Left colon (tissue), 2 donors: ENCODE measurements around the gene NPTXR. TPM values are rescaled to one million over a fixed set of nuclear protein-coding genes. Genes with fewer than 3 reads are reported as not detected.

ENCODE experiments used
- ATAC-seq: fragments of 200-7000 bp; cut with Tn5 transposase; one replicate; pipeline ENCODE4 v1.9.1; 2020; ENCODE audit warnings: mild to moderate bottlenecking, moderate library complexity
- DNase-seq, 2 donors: peaks; one replicate each; pipeline ENCODE4 v3.0.0-alpha.2; 2020
- intact Hi-C, 2 donors: fragments of 100-400 bp; cut with DNase I in 1 of 2; cut with micrococcal nuclease in 1 of 2; formaldehyde crosslinking; loops; one replicate each; pipeline versions ENCODE4 v1.11.2 to v1.14.0; 2022; cut with DNase I, micrococcal nuclease
- total RNA-seq, 2 donors: library from RNA; stranded (reverse); fragmentation: NEBNext Ultra II Directional; extraction: Animal tissue kit (Norgen Biotek cat#: 25700); gene quantifications; one replicate each; pipeline ENCODE4 v1.2.1, GENCODE V29; 2021
- donor health status: DM: no; HTN: no; CAD: no.
- donor health status: DM: yes; HTN: yes; CAD: no.

NPTXR gene
- total RNA-seq, 2 donors from 2014 or later: 0.46 to 2.5 TPM

DNA sequence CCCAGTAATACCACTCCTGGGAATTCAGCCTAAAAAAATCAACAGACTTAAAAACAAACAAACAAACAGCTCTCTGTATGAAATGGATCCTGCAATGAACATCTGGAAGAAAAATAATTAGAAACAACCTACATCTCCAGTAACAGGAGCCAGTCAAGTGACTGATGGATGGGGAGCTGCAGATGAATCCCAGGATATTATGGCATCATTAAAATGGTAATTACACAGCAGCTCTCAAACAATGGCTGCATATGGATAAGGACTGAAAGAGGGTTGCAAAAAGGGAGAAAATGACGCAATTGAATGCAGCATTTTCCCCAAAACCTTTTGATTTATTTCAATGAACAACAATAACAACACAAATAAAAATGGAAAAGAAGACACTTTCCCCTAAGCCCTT, 4.1 kb downstream of the NPTXR start:
- ATAC-seq: no peak
- no peak for DNase-seq
- intact Hi-C loops: loop anchor here in 1 of 2 donors (10.0 kb wide), 1 partner anchor 55 kb away; no protein-coding TSS in a partner anchor

DNA sequence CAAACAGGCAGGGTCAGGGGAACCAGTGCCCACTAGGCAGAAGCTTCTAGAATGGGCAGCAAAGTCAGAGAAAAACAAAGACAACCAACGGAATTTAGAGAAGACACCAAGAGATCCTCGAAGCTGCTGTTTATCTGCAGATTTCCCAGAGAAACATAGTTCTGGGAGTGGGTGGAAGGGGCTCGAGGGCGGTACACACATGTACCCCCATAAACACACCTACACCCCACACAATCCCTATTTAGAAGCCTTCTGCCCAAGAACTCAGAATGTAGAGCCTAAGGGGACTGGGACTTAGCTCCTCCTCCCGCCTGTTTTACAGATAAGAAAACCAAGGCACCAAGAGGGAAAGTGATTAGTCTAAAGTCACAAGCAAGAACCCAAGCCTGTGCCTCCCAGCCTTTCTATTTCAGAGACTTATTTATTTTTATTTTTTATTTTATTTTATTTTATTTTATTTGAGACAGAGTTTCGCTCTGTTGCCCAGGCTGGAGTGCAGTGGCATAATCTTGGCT, 6.4 kb downstream of the NPTXR start:
- no peak for ATAC-seq
- no peak for DNase-seq
- intact Hi-C loops: no loop called here

GRCh38 chr22:38835888-38836301, 7.9 kb downstream of the NPTXR start:
- no peak for DNase-seq
- no peak for ATAC-seq
- intact Hi-C loops: no loop called here

- intact Hi-C loops: no loop called here
- no peak for DNase-seq
- no peak for ATAC-seq
These were observed 8.8 kb downstream of the NPTXR start for GRCh38 chr22:38834991-38835390.

GRCh38 chr22:38834215-38834953, 9.4 kb downstream of the NPTXR start:
- DNase-seq (no peak), ATAC-seq (no peak)
- intact Hi-C loops: no loop called here

DNA sequence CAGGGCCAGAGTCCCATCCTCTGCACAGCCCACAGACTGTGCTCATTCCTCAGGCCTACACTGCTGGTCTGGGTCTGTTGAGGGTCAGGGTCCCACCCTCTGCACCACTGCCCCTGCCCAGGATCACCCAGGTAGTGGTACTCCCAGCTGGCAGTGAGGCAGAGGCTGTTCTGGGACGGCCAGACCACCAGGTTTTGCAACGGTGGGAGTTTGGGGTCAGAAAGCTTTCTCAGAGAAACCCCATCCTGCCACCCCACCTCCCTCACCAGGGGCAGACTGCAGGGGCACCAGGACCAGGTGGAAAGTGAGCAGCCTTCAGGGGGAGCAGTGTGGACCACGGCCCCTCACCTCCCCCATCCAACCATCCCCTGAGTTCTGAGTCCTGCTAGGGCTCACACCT, 10.8 kb downstream of the NPTXR start:
- DNase-seq: no peak
- no peak for ATAC-seq
- intact Hi-C loops: no loop called here

GRCh38 chr22:38832005-38832978, 11.5 kb downstream of the NPTXR start:
- ATAC-seq (no peak), DNase-seq (no peak)
- intact Hi-C loops: no loop called here

- intact Hi-C loops: no loop called here
- no peak for DNase-seq
- no peak for ATAC-seq
These were observed 12.5 kb downstream of the NPTXR start for GRCh38 chr22:38831166-38831945.

DNA sequence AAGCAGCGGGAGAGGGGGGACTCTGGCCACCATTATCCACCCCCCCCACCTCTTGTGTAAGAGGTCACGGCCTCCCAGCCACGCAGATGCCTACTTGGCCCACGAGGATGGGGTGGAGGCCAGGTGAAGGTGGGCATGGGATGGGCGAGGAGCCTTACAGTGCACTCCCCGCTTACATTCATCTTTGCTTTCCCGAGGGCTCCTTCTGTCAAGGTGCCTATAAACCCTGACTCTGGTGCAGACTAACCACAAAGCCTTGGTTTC, 13.1 kb downstream of the NPTXR start:
- ATAC-seq: no peak
- DNase-seq: no peak
- intact Hi-C loops: no loop called here

GRCh38 chr22:38830026-38830844, 13.6 kb downstream of the NPTXR start:
- ATAC-seq: no peak
- intact Hi-C loops: no loop called here

GRCh38 chr22:38829485-38829884, 14.3 kb downstream of the NPTXR start:
- DNase-seq (no peak), ATAC-seq (no peak)
- intact Hi-C loops: no loop called here

More at GRCh38 chr22:38830026-38830844, 13.6 kb downstream of the NPTXR start:
- DNase-seq: no peak

GRCh38 chr22:38828616-38829205, 15.1 kb downstream of the NPTXR start:
- no peak for DNase-seq
- intact Hi-C loops: no loop called here
- ATAC-seq: no peak

- no peak for ATAC-seq
- intact Hi-C loops: no loop called here
These were observed 15.6 kb downstream of the NPTXR start for GRCh38 chr22:38828191-38828590.

DNA sequence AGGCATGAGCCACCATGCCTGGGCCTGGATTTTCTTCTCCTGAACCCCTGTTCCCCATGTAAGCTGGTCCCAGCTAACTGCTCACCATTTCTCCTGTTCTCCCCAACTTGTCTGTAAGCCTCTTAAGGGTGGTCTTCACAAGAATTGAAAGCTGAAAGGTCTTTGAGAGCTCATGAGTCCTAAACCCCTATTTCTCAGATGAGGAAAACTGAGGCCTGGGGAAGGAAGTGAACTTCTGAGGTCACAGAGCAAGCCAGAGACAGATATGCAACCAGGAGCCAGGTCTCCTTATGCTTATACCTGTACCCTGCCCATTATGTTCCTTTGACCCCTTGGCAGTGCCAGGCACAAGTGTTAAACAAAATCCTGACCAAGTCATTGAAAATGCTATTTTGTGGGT, 16.3 kb downstream of the NPTXR start:
- DNase-seq: no peak
- intact Hi-C loops: no loop called here
- ATAC-seq: no peak

More at GRCh38 chr22:38828191-38828590, 15.6 kb downstream of the NPTXR start:
- DNase-seq: no peak

GRCh38 chr22:38826801-38827200, 17.0 kb downstream of the NPTXR start:
- intact Hi-C loops: no loop called here
- DNase-seq: no peak
- no peak for ATAC-seq

DNA sequence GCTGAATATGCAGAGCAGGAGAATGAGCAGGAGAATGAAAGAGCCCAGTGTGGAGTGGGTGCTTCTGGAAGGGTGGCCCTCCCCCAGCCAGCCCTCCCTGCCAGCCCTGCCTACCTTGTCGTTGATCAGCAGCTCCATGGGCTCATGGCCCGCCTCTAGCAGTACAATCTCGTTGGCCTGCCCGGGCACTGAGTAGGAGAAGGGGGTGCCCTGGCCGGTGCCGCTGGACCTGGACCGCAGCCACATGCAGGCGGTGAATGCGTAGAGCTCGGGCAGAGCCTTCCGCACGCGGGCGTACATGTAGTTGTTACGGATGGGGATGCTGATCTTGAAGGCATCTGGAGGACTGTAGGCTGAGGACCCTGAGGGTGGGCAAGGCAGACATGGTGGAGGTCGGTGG, 17.4 kb downstream of the NPTXR start:
- ATAC-seq (no peak), DNase-seq (no peak)
- intact Hi-C loops: no loop called here

GRCh38 chr22:38824585-38824984, 19.2 kb downstream of the NPTXR start:
- DNase-seq: peak in 1 of 2 donors; percentile 62
- ATAC-seq: peak; percentile 81
- intact Hi-C loops: no loop called here

GRCh38 chr22:38823637-38824036, 20.2 kb downstream of the NPTXR start:
- ATAC-seq (no peak), DNase-seq (no peak)
- intact Hi-C loops: no loop called here
